ENCODE measurements around the gene UNC79. TPM values are rescaled to one million over a fixed set of nuclear protein-coding genes. Genes with fewer than 3 reads are reported as not detected.

UNC79 gene
- total RNA-seq, 4 donors from 2014 or later = 0.14 to 0.32 TPM; not detected in 2

DNA sequence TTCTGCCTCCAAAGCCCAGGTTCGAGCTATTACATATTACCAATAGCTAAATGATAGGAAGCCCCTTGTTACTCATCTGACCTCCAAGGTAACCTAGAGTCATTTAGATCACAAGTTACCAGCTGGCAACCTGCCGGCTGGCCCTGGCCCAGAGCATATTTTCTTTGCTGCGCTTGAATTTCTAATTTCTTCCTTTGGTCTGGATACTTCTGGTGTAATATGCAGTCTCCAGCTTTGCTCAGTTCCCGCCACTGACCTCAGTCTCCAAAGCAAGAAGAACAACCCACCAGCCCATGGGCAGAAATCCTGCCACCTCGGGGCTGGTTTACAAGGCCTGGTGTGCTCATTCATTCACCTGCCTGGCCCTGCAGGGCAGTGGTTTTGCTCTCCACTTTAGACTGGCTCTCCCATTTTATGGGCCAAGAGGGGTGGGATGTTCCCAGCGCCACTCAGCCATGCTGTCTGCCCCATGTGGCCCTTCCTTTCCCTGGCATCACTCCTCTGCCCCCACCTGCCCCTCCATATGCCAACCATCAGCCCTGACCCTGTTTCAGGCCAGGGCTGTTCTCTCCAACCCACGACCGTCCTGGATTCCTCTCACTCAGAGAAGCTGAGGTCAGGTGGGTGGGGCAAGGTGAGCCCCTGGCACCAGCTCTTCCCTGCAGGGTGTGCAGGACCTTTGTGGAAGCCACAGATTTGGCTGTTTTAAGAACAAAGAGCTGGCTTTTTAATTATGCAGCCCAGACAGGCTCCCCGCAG lies 281.5 kb downstream of the UNC79 start:
- TF ChIP-seq EP300 (IDR thresholded peaks at IDR 0.05; ENCODE audit: low read depth) = no peak
- no peak for TF ChIP-seq POLR2A (IDR thresholded peaks at IDR 0.05)
- TF ChIP-seq POLR2AphosphoS5 (IDR thresholded peaks at IDR 0.05) = no peak
- TF ChIP-seq, protein P1, sequence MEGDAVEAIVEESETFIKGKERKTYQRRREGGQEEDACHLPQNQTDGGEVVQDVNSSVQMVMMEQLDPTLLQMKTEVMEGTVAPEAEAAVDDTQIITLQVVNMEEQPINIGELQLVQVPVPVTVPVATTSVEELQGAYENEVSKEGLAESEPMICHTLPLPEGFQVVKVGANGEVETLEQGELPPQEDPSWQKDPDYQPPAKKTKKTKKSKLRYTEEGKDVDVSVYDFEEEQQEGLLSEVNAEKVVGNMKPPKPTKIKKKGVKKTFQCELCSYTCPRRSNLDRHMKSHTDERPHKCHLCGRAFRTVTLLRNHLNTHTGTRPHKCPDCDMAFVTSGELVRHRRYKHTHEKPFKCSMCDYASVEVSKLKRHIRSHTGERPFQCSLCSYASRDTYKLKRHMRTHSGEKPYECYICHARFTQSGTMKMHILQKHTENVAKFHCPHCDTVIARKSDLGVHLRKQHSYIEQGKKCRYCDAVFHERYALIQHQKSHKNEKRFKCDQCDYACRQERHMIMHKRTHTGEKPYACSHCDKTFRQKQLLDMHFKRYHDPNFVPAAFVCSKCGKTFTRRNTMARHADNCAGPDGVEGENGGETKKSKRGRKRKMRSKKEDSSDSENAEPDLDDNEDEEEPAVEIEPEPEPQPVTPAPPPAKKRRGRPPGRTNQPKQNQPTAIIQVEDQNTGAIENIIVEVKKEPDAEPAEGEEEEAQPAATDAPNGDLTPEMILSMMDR (IDR thresholded peaks at IDR 0.05) = no peak
- in situ Hi-C loops (cut with MboI; ENCODE audit: low pct_ligation_motif_present in 1 of 4, low pct_unique_long_range_greater_than_20kb in 1 of 4, low sequenced_read_pairs in 3 of 4) = no loop called here
- Histone ChIP-seq H3K36me3 (no peaks in the 10 kb centered on the region), H3K4me3 (no peak overlapping the region), H3K4me1 (peaks cover 0 to 3% (median 0%) of the 10 kb centered on the region in 4 donors), H3K9me3 (no peaks in the 10 kb centered on the region), H3K27me3 (no peaks in the 10 kb centered on the region), H3K27ac (no peak overlapping the region)
- no peak for DNase-seq
- WGBS, 2 donors (ENCODE audit: low coverage in 1 of 2) = 61 to 63% methylated on average over 5 to 9 of the region's 9 CpGs
- intact Hi-C loops (cut with DNase I; ENCODE audit: low total_unique reads) = no loop called here

DNA sequence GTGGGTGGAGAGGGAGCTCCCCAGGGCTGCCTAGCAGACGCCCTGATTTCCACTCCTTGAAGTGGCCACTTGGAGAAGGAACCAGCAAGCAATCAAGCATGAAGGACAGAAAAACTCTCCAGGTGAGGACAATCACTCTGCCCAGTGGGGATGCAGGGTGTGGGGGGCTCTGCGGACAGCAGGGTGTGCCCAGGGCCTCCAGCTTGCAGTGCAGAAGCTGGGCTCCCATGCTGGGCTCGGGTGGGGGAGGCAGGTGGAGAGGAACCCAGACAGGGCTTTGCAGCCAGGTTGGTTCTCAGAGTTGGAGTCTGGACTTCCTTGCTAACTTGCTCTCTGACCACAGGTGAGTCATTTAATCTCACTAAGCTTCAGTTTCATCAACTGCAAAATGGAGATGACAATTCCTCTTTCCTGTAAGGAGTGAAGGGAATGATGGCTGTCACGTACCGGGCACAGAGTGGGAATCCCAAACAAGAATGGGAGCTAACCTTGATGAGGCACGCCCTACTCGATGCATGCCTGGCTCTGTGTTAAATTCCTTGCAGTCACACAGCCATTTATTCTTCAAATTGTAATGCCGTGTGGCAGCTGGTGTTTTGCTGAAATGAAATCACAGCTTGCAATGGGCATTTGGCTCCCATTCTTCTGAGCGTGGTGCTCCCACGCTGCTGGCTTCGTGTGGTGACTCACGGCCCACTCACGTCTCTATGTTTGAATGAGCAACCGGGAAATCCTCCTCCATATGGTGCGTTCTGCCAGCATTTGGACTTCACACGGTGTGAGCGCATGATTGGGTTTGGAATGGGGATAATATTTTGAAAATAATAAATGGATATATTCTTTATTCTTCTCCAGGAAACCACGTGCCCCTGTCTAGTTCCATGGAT lies 282.3 kb downstream of the UNC79 start:
- no peaks in the 10 kb centered on the region for H3K9me3 ChIP-seq
- H3K27ac ChIP-seq = no peak overlapping the region
- H3K4me1 ChIP-seq = no peaks in the 10 kb centered on the region
- TF ChIP-seq, protein P1 (IDR thresholded peaks at IDR 0.05) = no peak
- TF ChIP-seq POLR2A (IDR thresholded peaks at IDR 0.05) (no peak), POLR2AphosphoS5 (IDR thresholded peaks at IDR 0.05) (no peak), EP300 (IDR thresholded peaks at IDR 0.05; ENCODE audit: low read depth) (no peak)
- no peak for DNase-seq
- intact Hi-C loops (cut with DNase I; ENCODE audit: low total_unique reads) (no loop called here), in situ Hi-C loops (cut with MboI; ENCODE audit: low pct_ligation_motif_present in 1 of 4, low pct_unique_long_range_greater_than_20kb in 1 of 4, low sequenced_read_pairs in 3 of 4) (no loop called here)
- WGBS, 2 donors (ENCODE audit: low coverage in 1 of 2) = 75 to 92% methylated on average over 2 to 18 of the region's 18 CpGs
- H3K27me3 ChIP-seq = no peaks in the 10 kb centered on the region
- no peaks in the 10 kb centered on the region for H3K36me3 ChIP-seq
- H3K4me3 ChIP-seq = no peak overlapping the region

- Histone ChIP-seq H3K4me3 (no peak overlapping the region), H3K27me3 (no peaks in the 10 kb centered on the region), H3K9me3 (no peaks in the 10 kb centered on the region), H3K27ac (no peak overlapping the region), H3K4me1 (no peaks in the 10 kb centered on the region), H3K36me3 (no peaks in the 10 kb centered on the region)
- TF ChIP-seq EP300 (IDR thresholded peaks at IDR 0.05; ENCODE audit: low read depth) = no peak
- no peak for TF ChIP-seq POLR2A (IDR thresholded peaks at IDR 0.05)
- TF ChIP-seq, protein P1 (IDR thresholded peaks at IDR 0.05) = no peak
- TF ChIP-seq POLR2AphosphoS5 (IDR thresholded peaks at IDR 0.05) = no peak
- intact Hi-C loops (cut with DNase I; ENCODE audit: low total_unique reads) = no loop called here
- DNase-seq = no peak
- WGBS, 2 donors (ENCODE audit: low coverage in 1 of 2) = 57 to 68% methylated on average over 2 to 12 of the region's 13 CpGs
- in situ Hi-C loops (cut with MboI; ENCODE audit: low pct_ligation_motif_present in 1 of 4, low pct_unique_long_range_greater_than_20kb in 1 of 4, low sequenced_read_pairs in 3 of 4) = no loop called here
Measured at GRCh38 chr14:93713726-93714405, 283.1 kb downstream of the UNC79 start.

GRCh38 chr14:93714605-93715004 lies 283.9 kb downstream of the UNC79 start:
- Histone ChIP-seq H3K9me3 (no peaks in the 10 kb centered on the region), H3K36me3 (no peaks in the 10 kb centered on the region), H3K27me3 (no peaks in the 10 kb centered on the region), H3K27ac (no peak overlapping the region), H3K4me3 (no peak overlapping the region), H3K4me1 (no peaks in the 10 kb centered on the region)
- 61 to 68% methylated on average over 6 to 7 of the region's 7 CpGs for WGBS, 2 donors (ENCODE audit: low coverage in 1 of 2)
- intact Hi-C loops (cut with DNase I; ENCODE audit: low total_unique reads) (no loop called here), in situ Hi-C loops (cut with MboI; ENCODE audit: low pct_ligation_motif_present in 1 of 4, low pct_unique_long_range_greater_than_20kb in 1 of 4, low sequenced_read_pairs in 3 of 4) (no loop called here)
- DNase-seq = no peak
- no peak for TF ChIP-seq POLR2A (IDR thresholded peaks at IDR 0.05)
- TF ChIP-seq POLR2AphosphoS5 (IDR thresholded peaks at IDR 0.05) = no peak
- TF ChIP-seq, protein P1 (IDR thresholded peaks at IDR 0.05) = no peak
- no peak for TF ChIP-seq EP300 (IDR thresholded peaks at IDR 0.05; ENCODE audit: low read depth)

Data from transverse colon (tissue), 4 donors.